Activated T-helper 1 cell treated with anti-CD3 and anti-CD28 coated beads, Interleukin-2, amount 50 U/mL, for 16 hours (primary cell): ENCODE results near the gene CORO7.

Experiments
- DNase-seq, 2 donors: peaks; one replicate each; pipeline ENCODE4 v3.0.0-alpha.2; 2020; ENCODE audit warnings: low read depth in 1 of 2, low spot score in 1 of 2

Gene CORO7

GRCh38 chr16:4372578-4373355, 43.6 kb downstream of the CORO7 start:
- DNase-seq: no peak

GRCh38 chr16:4372001-4372577, 44.3 kb downstream of the CORO7 start:
- DNase-seq: no peak

- peak; percentile 37 to 63 for DNase-seq
These were observed 44.9 kb downstream of the CORO7 start, which contains the start of gene VASN for GRCh38 chr16:4371357-4372000. Gene VASN, plus strand, starts transcription at chr16:4371848. Its CDS starts 9,030 bp downstream, at chr16:4380878.

GRCh38 chr16:4370570-4371356, 45.6 kb downstream of the CORO7 start:
- no peak for DNase-seq

GRCh38 chr16:4370151-4370550, 46.2 kb downstream of the CORO7 start:
- DNase-seq: no peak

- no peak for DNase-seq
These were observed 47.2 kb downstream of the CORO7 start for GRCh38 chr16:4369007-4369733.

- no peak for DNase-seq
These were observed 49.0 kb downstream of the CORO7 start for GRCh38 chr16:4367393-4367856.

- DNase-seq: no peak
These were observed 50.4 kb downstream of the CORO7 start for GRCh38 chr16:4366016-4366415.

- DNase-seq: no peak
These were observed 50.8 kb downstream of the CORO7 start for GRCh38 chr16:4365615-4366014.

- no peak for DNase-seq
These were observed 51.4 kb downstream of the CORO7 start for GRCh38 chr16:4365014-4365406.

GRCh38 chr16:4364196-4365013, 52.0 kb downstream of the CORO7 start:
- no peak for DNase-seq

GRCh38 chr16:4362476-4363135, 53.8 kb downstream of the CORO7 start:
- DNase-seq: no peak

- no peak for DNase-seq
These were observed 54.5 kb downstream of the CORO7 start for GRCh38 chr16:4361944-4362311.

GRCh38 chr16:4361033-4361943, 55.1 kb downstream of the CORO7 start:
- no peak for DNase-seq

- DNase-seq: no peak
These were observed 55.8 kb downstream of the CORO7 start for GRCh38 chr16:4360538-4361021.

- no peak for DNase-seq
These were observed 56.5 kb downstream of the CORO7 start for GRCh38 chr16:4359914-4360313.

GRCh38 chr16:4358831-4359561, 57.4 kb downstream of the CORO7 start:
- DNase-seq: peak; percentile 49 to 61
